Nephron (organoid): Measurements from ENCODE around the gene HHEX.

ENCODE experiments used
- H3K27ac Mint-ChIP-seq, 3 experiments: 2 replicates each; pipeline ENCODE4 v1.8.0; 2020; ENCODE audit warnings: mixed read lengths in 3 of 3, mild to moderate bottlenecking in 2 of 3, moderate library complexity in 1 of 3
- H3K27me3 Mint-ChIP-seq: 2 replicates; pipeline ENCODE4 v1.8.0; 2021; ENCODE audit warnings: low read depth, mild to moderate bottlenecking, moderate library complexity, mixed read lengths
- H3K36me3 Mint-ChIP-seq: 2 replicates; pipeline ENCODE4 v1.8.0; 2020; ENCODE audit warnings: low read depth, mixed read lengths
- H3K4me1 Mint-ChIP-seq: 2 replicates; pipeline ENCODE4 v1.8.0; 2020; ENCODE audit warnings: mixed read lengths
- H3K4me3 Mint-ChIP-seq, 3 experiments: 2 replicates each; pipeline ENCODE4 v1.8.0; 2020; ENCODE audit warnings: mild to moderate bottlenecking in 3 of 3, mixed read lengths in 3 of 3, moderate library complexity in 2 of 3
- H3K9me3 Mint-ChIP-seq: 2 replicates; pipeline ENCODE4 v1.8.0; 2020; ENCODE audit warnings: mixed read lengths
- CTCF ChIP-seq, 3 experiments: fragments of 200-600 bp; sonication (generic); IDR thresholded peaks; one replicate each; pipeline ENCODE4 v1.5.0; 2021; ENCODE audit warnings: antibody characterized with exemption in 3 of 3; ENCODE audit not compliant: unreplicated experiment in 3 of 3

HHEX gene

GRCh38 chr10:92656266-92656961 lies 33.3 kb upstream of the HHEX start:
- H3K4me1 Mint-ChIP-seq: no peaks in the 10 kb centered on the region
- H3K4me3 Mint-ChIP-seq: no peak overlapping the region
- peaks cover 28% of the 10 kb centered on the region for H3K36me3 Mint-ChIP-seq
- peaks cover 12% of the 10 kb centered on the region for H3K9me3 Mint-ChIP-seq
- no peak overlapping the region for H3K27ac Mint-ChIP-seq
- no peak for TF ChIP-seq CTCF (IDR thresholded peaks at IDR 0.05; ENCODE audit: unreplicated experiment in 3 of 3)
- no peaks in the 10 kb centered on the region for H3K27me3 Mint-ChIP-seq

GRCh38 chr10:92657024-92657423 lies 32.7 kb upstream of the HHEX start:
- Mint-ChIP-seq H3K4me3 (no peak overlapping the region), H3K4me1 (no peaks in the 10 kb centered on the region), H3K27ac (no peak overlapping the region)

GRCh38 chr10:92662848-92663247 lies 26.9 kb upstream of the HHEX start:
- no peak for TF ChIP-seq CTCF (IDR thresholded peaks at IDR 0.05; ENCODE audit: unreplicated experiment in 3 of 3)
- Mint-ChIP-seq H3K36me3 (no peaks in the 10 kb centered on the region), H3K27ac (no peak overlapping the region), H3K27me3 (no peaks in the 10 kb centered on the region), H3K9me3 (peaks cover 23% of the 10 kb centered on the region), H3K4me1 (no peaks in the 10 kb centered on the region), H3K4me3 (no peak overlapping the region)

More at GRCh38 chr10:92657024-92657423, 32.7 kb upstream of the HHEX start:
- Mint-ChIP-seq H3K36me3 (peaks cover 26% of the 10 kb centered on the region), H3K27me3 (no peaks in the 10 kb centered on the region), H3K9me3 (peaks cover 12% of the 10 kb centered on the region)
- no peak for TF ChIP-seq CTCF (IDR thresholded peaks at IDR 0.05; ENCODE audit: unreplicated experiment in 3 of 3)

- Mint-ChIP-seq H3K27me3 (no peaks in the 10 kb centered on the region), H3K4me3 (no peak overlapping the region), H3K27ac (no peak overlapping the region), H3K4me1 (no peaks in the 10 kb centered on the region), H3K36me3 (no peaks in the 10 kb centered on the region), H3K9me3 (peaks cover 21% of the 10 kb centered on the region)
- TF ChIP-seq CTCF (IDR thresholded peaks at IDR 0.05; ENCODE audit: unreplicated experiment in 3 of 3): no peak
Measured at GRCh38 chr10:92664322-92664721, 25.4 kb upstream of the HHEX start.

- TF ChIP-seq CTCF (IDR thresholded peaks at IDR 0.05; ENCODE audit: unreplicated experiment in 3 of 3): no peak
- Mint-ChIP-seq H3K27me3 (no peaks in the 10 kb centered on the region), H3K27ac (no peak overlapping the region), H3K4me3 (no peak overlapping the region), H3K36me3 (no peaks in the 10 kb centered on the region), H3K4me1 (no peaks in the 10 kb centered on the region), H3K9me3 (peaks cover 14% of the 10 kb centered on the region)
Measured at GRCh38 chr10:92667078-92667477, 22.7 kb upstream of the HHEX start.

GRCh38 chr10:92677708-92678107 lies 12.0 kb upstream of the HHEX start:
- no peaks in the 10 kb centered on the region for H3K4me1 Mint-ChIP-seq
- no peak for TF ChIP-seq CTCF (IDR thresholded peaks at IDR 0.05; ENCODE audit: unreplicated experiment in 3 of 3)
- H3K27ac Mint-ChIP-seq: no peak overlapping the region
- H3K4me3 Mint-ChIP-seq: no peak overlapping the region
- peaks cover 14% of the 10 kb centered on the region for H3K27me3 Mint-ChIP-seq
- H3K9me3 Mint-ChIP-seq: peaks cover 23% of the 10 kb centered on the region
- H3K36me3 Mint-ChIP-seq: peaks cover 4% of the 10 kb centered on the region
